Heart left ventricle (tissue), 16 donors: ENCODE results near the gene MED12. TPM values are rescaled to one million over a fixed set of nuclear protein-coding genes. Genes with fewer than 3 reads are reported as not detected.

Experiments used
- ATAC-seq, 4 donors: fragments of 200-7000 bp; cut with Tn5 transposase; one replicate each; pipeline ENCODE4 v1.9.1; 2020 to 2022; ENCODE audit warnings: moderate library complexity in 4 of 4, mild to moderate bottlenecking in 3 of 4, moderate number of reproducible peaks in 1 of 4
- DNase-seq, 5 donors: peaks; one replicate each; pipeline ENCODE4 v3.0.0-alpha.2; 2020
- H3K27ac ChIP-seq, 12 donors: fragments of 200-600 bp; sonication (generic) in 4 of 12; one replicate each; pipeline versions ENCODE4 v1.5.0 to v1.8.0; 2016 to 2022; ENCODE audit warnings: mild to moderate bottlenecking in 2 of 12
- H3K27me3 ChIP-seq, 9 donors: fragments of 200-600 bp; sonication (generic) in 2 of 9; one replicate each; pipeline versions ENCODE4 v1.5.1 to v1.8.0; 2016 to 2022; ENCODE audit warnings: mild to moderate bottlenecking in 3 of 9
- H3K36me3 ChIP-seq, 9 donors: fragments of 200-600 bp; sonication (generic) in 2 of 9; one replicate each; pipeline versions ENCODE4 v1.5.0 to v1.8.0; 2018 to 2022; ENCODE audit warnings: mild to moderate bottlenecking in 2 of 9
- H3K4me1 ChIP-seq, 12 donors: fragments of 200-600 bp; sonication (generic) in 4 of 12; one replicate each; pipeline versions ENCODE4 v1.5.0 to v1.8.0; 2016 to 2022; ENCODE audit warnings: mild to moderate bottlenecking in 3 of 12
- H3K4me3 ChIP-seq, 12 donors: fragments of 200-600 bp; sonication (generic) in 4 of 12; one replicate each; pipeline versions ENCODE4 v1.5.0 to v1.8.0; 2017 to 2022; ENCODE audit warnings: mild to moderate bottlenecking in 9 of 12, moderate library complexity in 4 of 12
- H3K9me3 ChIP-seq, 12 donors: fragments of 200-600 bp; sonication (generic) in 4 of 12; one replicate each; pipeline versions ENCODE4 v1.5.0 to v1.8.0; 2016 to 2022; ENCODE audit warnings: mild to moderate bottlenecking in 1 of 12
- POLR2A ChIP-seq, 2 donors: fragments of 450-650 bp; IDR thresholded peaks; one replicate each; pipeline ENCODE4 v1.6.1; 2017; ENCODE audit warnings: antibody characterized with exemption in 2 of 2, mild to moderate bottlenecking in 2 of 2, moderate library complexity in 2 of 2
- WGBS, 4 donors: extraction: QIAGEN DNeasy Blood & Tissue Kit in 2 of 4; methylation state at CpG; one replicate each; pipeline versions ENCODE4 v1.1.5 to v1.1.7; 2013 to 2018; 5-methylcytosine and 5-hydroxymethylcytosine counted together
- intact Hi-C, 10 donors: fragments of 100-400 bp; cut with DNase I; formaldehyde crosslinking; loops; one replicate each; pipeline versions ENCODE4 v1.11.1 to v1.14.2; 2022
- polyA plus RNA-seq, 2 donors: library from polyadenylated mRNA; stranded (reverse); fragments of 200-250 nt; gene quantifications; one replicate each; pipeline ENCODE4 v1.2.3, GENCODE V29; 2013
- total RNA-seq, 9 donors: library from RNA; depleted of rRNA in 2 of 9; stranded (reverse); fragments of >200 nt in 2 of 9; fragmentation: NEBNext Ultra II Directional in 3 of 9; extraction: Animal tissue kit (Norgen Biotek cat#: 25700) in 3 of 9; gene quantifications; one replicate each; pipeline versions ENCODE4 v1.1.0 to v1.2.4, GENCODE V29; 2016 to 2023
- TF ChIP-seq, protein P1 (sequence below), 12 donors: fragments of 200-600 bp; sonication (generic) in 4 of 12; IDR thresholded peaks; one replicate each; pipeline versions ENCODE4 v1.5.0 to v1.8.0; 2018 to 2022; ENCODE audit warnings: antibody characterized with exemption in 12 of 12, mild to moderate bottlenecking in 5 of 12
- donor health status: ischemic (EF 13 %, LVEDD 7.1; RV severe dilation, severe dysfunction).
- donor health status: healthy with polysubstance abuse.
- donor health status: DM: no; HTN: yes; CAD: no.
- donor health status: DM: no; HTN: no; CAD: no.
- donor health status: ischemic (EF 25% LVEDD 6.9; RV normal size, moderate dysfunction).
- donor health status: ischemic (EF 25% LVEDD 5.7; RV mildly dilated, moderate dysfunction).
- donor health status: healthy.
- donor health status: DM: yes; HTN: yes; CAD: no.
- donor health status: ischemic (EF 35%, LVEDD 5.7; RV mildly dilated, moderate dysfunction).
- donor health status: nonischemic (EF 11% LVEDD 7.7; RV severe dilation, severe dysfunction).
- donor health status: DM: yes; HTN: yes; CAD: no.
- donor health status: PGD.
- donor health status: ischemic (EF 29% LVEDD 5.4; RV normal size, mild dysfunction).
- donor health status: nonischemic (EF 23%, LVEDD 6.1; RV moderate dilation, normal function).

MED12 gene
- total and polyA plus RNA-seq, 11 donors = 6.2 to 37.4 (median 25.3) TPM

- WGBS, 4 donors = 9 to 57% (median 28%) methylated on average over 10 of the region's 10 CpGs
- peak overlapping the region in 11 of 12 donors; percentile 12 to 69 (median 54) for H3K4me3 ChIP-seq
- H3K27me3 ChIP-seq = peaks cover 0 to 18% (median 0%) of the 10 kb centered on the region in 9 donors
- peaks cover 0 to 12% (median 0%) of the 10 kb centered on the region in 12 donors for H3K4me1 ChIP-seq
- H3K9me3 ChIP-seq = no peaks in the 10 kb centered on the region
- TF ChIP-seq POLR2A (IDR thresholded peaks at IDR 0.05) = no peak
- TF ChIP-seq, protein P1, sequence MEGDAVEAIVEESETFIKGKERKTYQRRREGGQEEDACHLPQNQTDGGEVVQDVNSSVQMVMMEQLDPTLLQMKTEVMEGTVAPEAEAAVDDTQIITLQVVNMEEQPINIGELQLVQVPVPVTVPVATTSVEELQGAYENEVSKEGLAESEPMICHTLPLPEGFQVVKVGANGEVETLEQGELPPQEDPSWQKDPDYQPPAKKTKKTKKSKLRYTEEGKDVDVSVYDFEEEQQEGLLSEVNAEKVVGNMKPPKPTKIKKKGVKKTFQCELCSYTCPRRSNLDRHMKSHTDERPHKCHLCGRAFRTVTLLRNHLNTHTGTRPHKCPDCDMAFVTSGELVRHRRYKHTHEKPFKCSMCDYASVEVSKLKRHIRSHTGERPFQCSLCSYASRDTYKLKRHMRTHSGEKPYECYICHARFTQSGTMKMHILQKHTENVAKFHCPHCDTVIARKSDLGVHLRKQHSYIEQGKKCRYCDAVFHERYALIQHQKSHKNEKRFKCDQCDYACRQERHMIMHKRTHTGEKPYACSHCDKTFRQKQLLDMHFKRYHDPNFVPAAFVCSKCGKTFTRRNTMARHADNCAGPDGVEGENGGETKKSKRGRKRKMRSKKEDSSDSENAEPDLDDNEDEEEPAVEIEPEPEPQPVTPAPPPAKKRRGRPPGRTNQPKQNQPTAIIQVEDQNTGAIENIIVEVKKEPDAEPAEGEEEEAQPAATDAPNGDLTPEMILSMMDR (IDR thresholded peaks at IDR 0.05) = no peak
- DNase-seq (peak in 1 of 5 donors; percentile 17), ATAC-seq (peak in 2 of 4 donors; percentile 23 to 24)
- peak overlapping the region; percentile 77 to 95 (median 86) for H3K27ac ChIP-seq
- no peaks in the 10 kb centered on the region for H3K36me3 ChIP-seq
- intact Hi-C loops = loop anchor here in 3 of 10 donors (5.0 kb wide), 1 partner anchor 84 kb away; the partner anchor contains the start of gene FOXO4 (in 3 of the 3)
Observed at GRCh38 chrX:71181558-71181909, 63.1 kb downstream of the MED12 start.

GRCh38 chrX:71181910-71182799, 63.8 kb downstream of the MED12 start:
- ATAC-seq (peak; percentile 92 to 98 (median 94)), DNase-seq (peak; percentile 81 to 90 (median 89))
- Histone ChIP-seq H3K4me1 (peaks cover 0 to 12% (median 0%) of the 10 kb centered on the region in 12 donors), H3K36me3 (no peaks in the 10 kb centered on the region), H3K9me3 (no peaks in the 10 kb centered on the region), H3K4me3 (peak overlapping the region in 11 of 12 donors; percentile 12 to 69 (median 54)), H3K27ac (peak overlapping the region; percentile 77 to 95 (median 86)), H3K27me3 (peaks cover 0 to 16% (median 0%) of the 10 kb centered on the region in 9 donors)
- WGBS, 4 donors = 1 to 43% (median 19%) methylated on average over 42 of the region's 42 CpGs
- TF ChIP-seq, protein P1 (IDR thresholded peaks at IDR 0.05) = no peak
- TF ChIP-seq POLR2A (IDR thresholded peaks at IDR 0.05) = peak in 1 of 2 donors; percentile 88
- intact Hi-C loops = loop anchor here in 4 of 10 donors (1.0 to 5.0 kb wide), 4 partner anchors 73 to 113 kb away; partner anchors contain the start of genes FOXO4 (in 3 of the 4), NONO (in 1 of the 4), SNX12 (in 1 of the 4) and ZMYM3 (in 1 of the 4)

DNA sequence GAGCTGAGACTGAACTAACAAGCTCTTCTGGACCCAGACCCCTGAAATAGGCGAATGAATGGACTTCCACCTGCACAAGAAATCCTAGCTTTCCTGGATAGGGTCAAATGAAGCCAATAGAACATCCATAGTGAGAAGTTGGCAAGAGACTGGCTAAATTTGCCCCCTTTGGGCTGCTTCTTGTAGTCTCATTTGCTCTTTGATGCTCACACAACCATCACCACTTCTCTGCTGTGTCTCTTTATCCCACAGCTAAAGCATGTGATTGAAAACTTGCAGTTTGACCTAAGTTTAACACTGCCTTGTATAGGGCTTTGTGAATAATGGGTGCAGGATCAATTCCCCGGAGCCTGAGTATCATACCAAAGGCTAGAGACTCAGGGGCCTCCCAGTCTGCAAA, 64.5 kb downstream of the MED12 start:
- Histone ChIP-seq H3K27ac (peak overlapping the region in 8 of 12 donors; percentile 80 to 95 (median 86)), H3K36me3 (no peaks in the 10 kb centered on the region), H3K4me3 (peak overlapping the region in 9 of 12 donors; percentile 5 to 69 (median 54)), H3K9me3 (no peaks in the 10 kb centered on the region), H3K27me3 (peaks cover 0 to 13% (median 0%) of the 10 kb centered on the region in 9 donors), H3K4me1 (peaks cover 0 to 12% (median 0%) of the 10 kb centered on the region in 12 donors)
- ATAC-seq (no peak), DNase-seq (no peak)
- WGBS, 4 donors = 37 to 43% (median 41%) methylated on average over 2 of the region's 2 CpGs
- TF ChIP-seq POLR2A (IDR thresholded peaks at IDR 0.05) = no peak
- TF ChIP-seq, protein P1 (IDR thresholded peaks at IDR 0.05) = no peak
- intact Hi-C loops = loop anchor here in 4 of 10 donors (1.0 to 5.0 kb wide), 4 partner anchors 72 to 114 kb away; partner anchors contain the start of genes FOXO4 (in 3 of the 4), NONO (in 1 of the 4), SNX12 (in 1 of the 4) and ZMYM3 (in 1 of the 4)

DNA sequence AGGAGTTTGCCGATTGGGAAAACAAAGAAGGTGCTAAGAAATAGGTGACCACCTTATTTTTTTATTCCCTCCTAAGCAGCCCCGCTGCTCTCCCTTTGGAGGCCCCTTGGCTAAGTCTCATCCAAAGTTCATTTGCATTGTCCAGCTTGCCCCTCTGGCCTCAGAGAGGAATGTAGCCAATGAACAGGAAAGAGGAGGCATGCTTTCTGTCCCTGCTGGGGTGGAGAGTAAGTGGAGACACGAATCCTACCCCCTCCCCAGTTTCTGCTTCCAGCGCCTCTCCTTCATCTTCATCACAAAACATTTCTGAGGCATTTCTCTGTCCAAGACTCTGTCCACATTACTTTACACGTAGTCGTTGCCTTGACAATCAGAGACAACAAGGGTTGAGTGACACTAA, 64.9 kb downstream of the MED12 start:
- TF ChIP-seq POLR2A (IDR thresholded peaks at IDR 0.05) = no peak
- TF ChIP-seq, protein P1 (IDR thresholded peaks at IDR 0.05) = no peak
- Histone ChIP-seq H3K4me1 (peaks cover 0 to 12% (median 0%) of the 10 kb centered on the region in 12 donors), H3K27ac (no peak overlapping the region), H3K9me3 (no peaks in the 10 kb centered on the region), H3K4me3 (no peak overlapping the region), H3K27me3 (peaks cover 0 to 13% (median 0%) of the 10 kb centered on the region in 9 donors), H3K36me3 (no peaks in the 10 kb centered on the region)
- intact Hi-C loops = loop anchor here in 4 of 10 donors (2.0 to 5.0 kb wide), 3 partner anchors 71 to 115 kb away; partner anchors contain the start of genes FOXO4 (in 3 of the 4), SNX12 (in 1 of the 4) and ZMYM3 (in 1 of the 4)
- ATAC-seq = no peak
- 61 to 68% (median 64%) methylated on average over 6 of the region's 6 CpGs for WGBS, 4 donors
- no peak for DNase-seq
